AG09309 (cell line): ENCODE results near the gene GRXCR2.
A peak's percentile ranks its signal among the peaks of the same experiment; 100 is the strongest.
"Not testable (repeated sequence)": the region's sequence is repeated elsewhere in the genome, so short reads cannot be mapped to it uniquely, and the experiment has no call there.

Source experiments
- DNase-seq: peaks from one replicate; pipeline ENCODE4 v3.0.0-alpha.2; 2010; ENCODE audit warnings: low read depth
- H3K4me3 ChIP-seq: 2 replicates; pipeline ENCODE4 v1.5.1; 2011; ENCODE audit warnings: mild to moderate bottlenecking, low read depth, low read length, moderate library complexity; ENCODE audit not compliant: control insufficient read depth
- TF ChIP-seq, protein P1 (sequence below): IDR thresholded peaks from 2 replicates; pipeline ENCODE4 v1.5.1; 2011; ENCODE audit warnings: mild to moderate bottlenecking, low read depth, low read length, inconsistent platforms; ENCODE audit not compliant: insufficient read depth, control insufficient read depth; ENCODE audit errors: missing control alignments

Gene GRXCR2

DNA sequence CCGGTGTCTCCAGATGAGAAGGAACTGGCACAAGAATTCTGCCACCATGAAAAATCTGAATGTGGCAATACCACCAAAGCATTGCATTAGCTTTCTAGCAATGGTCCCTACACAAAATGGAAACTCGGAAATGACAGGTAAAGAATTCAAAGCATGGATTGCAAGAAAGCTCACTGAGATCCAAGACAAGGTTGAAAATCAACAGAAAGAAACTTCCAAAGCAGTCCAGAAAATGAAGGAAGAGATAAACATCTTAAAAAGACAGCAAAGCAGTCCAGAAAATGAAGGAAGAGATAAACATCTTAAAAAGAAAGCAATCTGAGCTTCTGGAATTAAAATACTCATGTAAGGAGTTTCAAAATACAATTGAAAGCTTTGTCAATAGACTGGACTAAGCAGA lies 16.8 kb upstream of the GRXCR2 start:
- TF ChIP-seq, protein P1, sequence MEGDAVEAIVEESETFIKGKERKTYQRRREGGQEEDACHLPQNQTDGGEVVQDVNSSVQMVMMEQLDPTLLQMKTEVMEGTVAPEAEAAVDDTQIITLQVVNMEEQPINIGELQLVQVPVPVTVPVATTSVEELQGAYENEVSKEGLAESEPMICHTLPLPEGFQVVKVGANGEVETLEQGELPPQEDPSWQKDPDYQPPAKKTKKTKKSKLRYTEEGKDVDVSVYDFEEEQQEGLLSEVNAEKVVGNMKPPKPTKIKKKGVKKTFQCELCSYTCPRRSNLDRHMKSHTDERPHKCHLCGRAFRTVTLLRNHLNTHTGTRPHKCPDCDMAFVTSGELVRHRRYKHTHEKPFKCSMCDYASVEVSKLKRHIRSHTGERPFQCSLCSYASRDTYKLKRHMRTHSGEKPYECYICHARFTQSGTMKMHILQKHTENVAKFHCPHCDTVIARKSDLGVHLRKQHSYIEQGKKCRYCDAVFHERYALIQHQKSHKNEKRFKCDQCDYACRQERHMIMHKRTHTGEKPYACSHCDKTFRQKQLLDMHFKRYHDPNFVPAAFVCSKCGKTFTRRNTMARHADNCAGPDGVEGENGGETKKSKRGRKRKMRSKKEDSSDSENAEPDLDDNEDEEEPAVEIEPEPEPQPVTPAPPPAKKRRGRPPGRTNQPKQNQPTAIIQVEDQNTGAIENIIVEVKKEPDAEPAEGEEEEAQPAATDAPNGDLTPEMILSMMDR: no peak
- no peak for DNase-seq
- no peak overlapping the region for H3K4me3 ChIP-seq

DNA sequence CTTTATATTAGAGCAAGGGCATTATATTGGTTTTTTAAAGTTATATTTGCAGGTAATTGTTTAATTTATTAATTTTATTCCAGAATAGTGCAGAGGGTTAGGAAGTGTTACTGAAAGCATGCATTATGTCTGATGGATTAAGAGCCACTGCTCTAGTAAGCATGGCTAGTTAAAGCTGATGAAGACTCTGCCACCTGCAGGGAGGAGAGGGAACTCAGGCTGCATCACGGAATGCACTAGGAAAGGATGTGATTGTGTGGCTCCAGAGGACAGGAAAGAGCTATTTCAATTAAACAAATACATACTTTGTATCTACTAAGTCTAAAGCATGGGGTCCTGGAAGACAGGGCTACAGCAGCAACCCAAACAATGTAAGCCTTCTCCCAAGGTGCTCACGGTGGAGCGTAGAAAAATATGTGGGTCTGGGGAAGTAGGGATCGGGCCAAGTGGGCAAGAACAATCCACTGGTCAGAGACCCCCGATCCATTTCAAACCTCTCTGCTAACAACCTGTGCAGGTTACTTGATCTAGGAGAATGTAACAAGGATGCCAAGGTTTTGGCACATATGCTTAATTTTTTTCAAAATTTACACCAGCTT lies 15.3 kb upstream of the GRXCR2 start:
- H3K4me3 ChIP-seq: no peak overlapping the region
- DNase-seq: no peak
- TF ChIP-seq, protein P1: peak; percentile 87

DNA sequence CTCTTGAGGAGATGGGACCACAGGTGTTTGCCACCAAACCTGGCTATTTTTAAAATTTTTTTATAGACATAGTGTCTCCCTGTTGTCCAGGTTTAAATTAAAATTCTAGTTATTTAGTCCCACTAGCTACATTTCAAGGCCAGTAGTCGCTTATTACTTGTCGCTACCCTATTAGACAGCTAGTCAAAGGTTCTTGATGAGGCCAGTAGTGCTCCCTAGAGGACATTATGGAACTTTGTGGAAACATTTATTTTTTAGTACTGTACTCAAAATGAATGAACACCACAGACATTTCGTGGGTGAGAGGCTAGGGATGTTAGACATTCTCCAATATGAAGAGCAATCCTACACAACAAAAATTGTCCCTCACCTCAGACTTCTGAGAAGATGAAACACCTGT lies 14.4 kb upstream of the GRXCR2 start:
- DNase-seq: no peak
- H3K4me3 ChIP-seq: no peak overlapping the region
- TF ChIP-seq, protein P1: no peak

DNA sequence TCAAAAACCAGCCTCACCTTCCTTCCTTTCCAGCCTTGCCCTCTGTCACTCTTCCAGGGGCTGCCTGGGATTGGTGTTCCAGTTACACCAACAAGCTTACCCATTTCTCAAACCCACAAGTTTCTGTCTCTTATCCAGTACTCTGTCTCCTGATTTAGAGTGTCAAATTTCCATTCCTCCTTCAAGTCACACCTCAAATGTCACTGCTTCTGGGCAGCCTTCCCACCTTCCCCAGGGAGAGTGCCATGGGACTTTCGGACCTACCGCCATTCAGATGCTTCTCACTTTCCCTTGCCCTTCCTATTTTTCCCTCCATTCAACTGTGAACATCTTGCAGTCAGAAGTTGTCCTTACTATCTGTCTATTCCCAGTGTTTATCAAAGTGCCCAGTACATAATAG lies 2.0 kb upstream of the GRXCR2 start:
- TF ChIP-seq, protein P1: no peak
- H3K4me3 ChIP-seq: no peak overlapping the region
- no peak for DNase-seq

DNA sequence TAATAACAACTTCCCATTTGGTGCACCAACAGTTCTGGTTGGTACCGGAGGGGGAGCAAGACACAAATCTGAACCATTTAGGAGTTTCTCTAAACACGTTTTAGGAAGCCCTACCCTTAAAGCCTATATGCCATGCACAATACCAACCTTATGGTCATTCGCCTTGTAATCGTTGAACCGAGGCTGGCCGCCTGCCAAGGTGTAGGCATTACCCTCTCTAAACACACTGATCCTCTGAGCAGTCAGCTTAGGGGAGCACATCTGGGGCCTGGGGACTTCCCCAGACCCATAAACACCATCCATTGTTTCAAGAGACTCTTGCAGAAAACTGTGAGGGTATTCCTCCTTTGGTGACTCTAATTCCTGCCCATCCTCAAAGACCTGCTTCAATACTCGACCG lies 328 bp downstream of the GRXCR2 start:
- no peak overlapping the region for H3K4me3 ChIP-seq
- TF ChIP-seq, protein P1: no peak
- no peak for DNase-seq

DNA sequence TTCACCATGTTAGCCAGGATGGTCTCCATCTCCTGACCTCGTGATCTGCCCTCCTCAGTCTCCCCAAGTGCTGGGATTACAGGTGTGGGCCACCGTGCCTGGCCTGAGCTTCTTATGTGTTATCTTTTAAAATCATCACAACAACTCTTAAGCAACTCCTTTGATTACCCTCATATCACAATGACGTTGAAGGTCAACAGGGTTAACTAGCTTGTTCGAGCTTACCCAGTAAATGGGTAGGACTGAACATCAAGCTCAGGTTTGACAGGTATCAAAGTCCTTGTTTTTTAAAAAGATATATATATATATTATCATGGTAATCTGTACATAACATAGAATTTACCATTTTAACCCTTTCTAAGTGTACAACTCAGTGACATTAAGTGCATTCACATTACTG lies 3.1 kb downstream of the GRXCR2 start:
- no peak overlapping the region for H3K4me3 ChIP-seq
- TF ChIP-seq, protein P1: no peak
- DNase-seq: no peak

DNA sequence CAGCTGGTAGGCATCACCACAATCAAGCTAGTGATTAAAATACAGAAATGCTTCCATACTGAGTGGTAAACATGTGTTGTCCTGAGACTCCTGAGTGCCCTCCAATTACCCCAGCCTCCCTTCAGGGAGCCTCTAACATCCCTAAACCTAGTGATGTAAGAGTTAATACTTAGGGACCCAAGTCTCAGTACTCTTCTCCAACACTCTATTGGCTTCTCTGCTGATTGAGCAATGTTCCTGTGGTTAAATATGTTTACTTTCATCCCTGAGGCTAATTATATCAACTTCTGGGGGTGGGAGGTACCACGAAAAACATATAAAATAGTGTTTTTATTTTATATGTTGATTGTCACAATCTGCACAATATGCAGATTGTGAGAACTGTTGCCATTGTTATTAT lies 5.0 kb downstream of the GRXCR2 start:
- no peak overlapping the region for H3K4me3 ChIP-seq
- TF ChIP-seq, protein P1: no peak

DNA sequence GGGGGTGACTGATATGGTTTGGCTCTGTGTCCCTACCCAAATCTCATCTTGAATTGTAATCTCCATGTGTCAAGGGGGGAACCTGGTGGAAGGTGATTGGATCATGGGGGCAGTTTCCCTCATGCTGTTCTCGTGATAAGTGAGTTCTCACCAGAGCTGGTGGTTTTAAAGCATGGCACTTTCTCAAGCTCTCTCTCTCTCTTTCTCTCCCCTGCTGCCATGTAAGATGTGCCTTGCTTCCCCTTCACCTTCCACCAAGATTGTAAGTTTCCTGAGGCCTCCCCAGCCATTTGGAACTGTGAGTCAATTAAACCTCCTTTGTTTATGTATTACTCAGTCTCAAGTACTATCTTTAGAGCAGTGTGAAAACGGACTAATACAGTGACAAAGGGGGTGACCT lies 8.4 kb downstream of the GRXCR2 start:
- DNase-seq: not testable (repeated sequence)

More for the DNA sequence above, 5.0 kb downstream of the GRXCR2 start:
- no peak for DNase-seq

More for the DNA sequence above, 8.4 kb downstream of the GRXCR2 start:
- H3K4me3 ChIP-seq: not testable (repeated sequence)
